GM12873 (cell line): Measurements from ENCODE around the gene CLCN2.

Experiments
- TF ChIP-seq, protein P1 (sequence below): IDR thresholded peaks from 2 replicates; pipeline ENCODE4 v1.5.1; 2012; ENCODE audit warnings: low read depth, mild to moderate bottlenecking, moderate library complexity, low read length, control low read depth; ENCODE audit not compliant: insufficient read depth; ENCODE audit errors: missing control alignments

The CLCN2 gene

GRCh38 chr3:184384342-184384741, 22.9 kb upstream of the CLCN2 start:
- TF ChIP-seq, protein P1, sequence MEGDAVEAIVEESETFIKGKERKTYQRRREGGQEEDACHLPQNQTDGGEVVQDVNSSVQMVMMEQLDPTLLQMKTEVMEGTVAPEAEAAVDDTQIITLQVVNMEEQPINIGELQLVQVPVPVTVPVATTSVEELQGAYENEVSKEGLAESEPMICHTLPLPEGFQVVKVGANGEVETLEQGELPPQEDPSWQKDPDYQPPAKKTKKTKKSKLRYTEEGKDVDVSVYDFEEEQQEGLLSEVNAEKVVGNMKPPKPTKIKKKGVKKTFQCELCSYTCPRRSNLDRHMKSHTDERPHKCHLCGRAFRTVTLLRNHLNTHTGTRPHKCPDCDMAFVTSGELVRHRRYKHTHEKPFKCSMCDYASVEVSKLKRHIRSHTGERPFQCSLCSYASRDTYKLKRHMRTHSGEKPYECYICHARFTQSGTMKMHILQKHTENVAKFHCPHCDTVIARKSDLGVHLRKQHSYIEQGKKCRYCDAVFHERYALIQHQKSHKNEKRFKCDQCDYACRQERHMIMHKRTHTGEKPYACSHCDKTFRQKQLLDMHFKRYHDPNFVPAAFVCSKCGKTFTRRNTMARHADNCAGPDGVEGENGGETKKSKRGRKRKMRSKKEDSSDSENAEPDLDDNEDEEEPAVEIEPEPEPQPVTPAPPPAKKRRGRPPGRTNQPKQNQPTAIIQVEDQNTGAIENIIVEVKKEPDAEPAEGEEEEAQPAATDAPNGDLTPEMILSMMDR = no peak

DNA sequence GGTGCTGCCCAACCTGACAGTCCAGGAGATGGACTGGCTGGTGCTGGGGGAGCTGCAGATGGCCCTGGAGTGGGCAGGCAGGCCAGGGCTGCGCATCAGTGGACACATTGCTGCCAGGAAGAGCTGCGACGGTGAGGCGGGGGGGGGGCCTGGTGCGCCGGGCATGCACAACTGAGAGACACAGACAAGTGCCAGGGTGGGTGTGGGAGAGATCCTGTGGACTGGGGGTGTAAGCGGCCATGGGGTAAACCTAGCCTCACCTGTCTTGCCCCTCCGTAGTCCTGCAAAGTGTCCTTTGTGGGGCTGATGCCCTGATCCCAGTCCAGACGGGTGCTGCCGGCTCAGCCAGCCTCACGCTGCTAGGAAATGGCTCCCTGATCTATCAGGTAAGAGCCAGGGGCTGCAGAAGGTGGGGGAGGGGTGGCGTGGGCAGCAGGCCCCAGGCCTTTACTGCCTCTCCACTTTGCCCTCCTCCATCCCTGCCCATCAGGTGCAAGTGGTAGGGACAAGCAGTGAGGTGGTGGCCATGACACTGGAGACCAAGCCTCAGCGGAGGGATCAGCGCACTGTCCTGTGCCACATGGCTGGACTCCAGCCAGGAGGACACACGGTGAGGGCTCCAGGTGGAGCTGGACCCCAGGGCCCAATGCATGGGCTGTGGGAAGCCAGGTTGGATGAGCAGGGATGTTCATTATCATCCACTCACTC, 21.8 kb upstream of the CLCN2 start:
- TF ChIP-seq, protein P1 = no peak

GRCh38 chr3:184382326-184383032, 21.1 kb upstream of the CLCN2 start:
- TF ChIP-seq, protein P1 = no peak

GRCh38 chr3:184381261-184382224, 20.1 kb upstream of the CLCN2 start:
- TF ChIP-seq, protein P1 = no peak

DNA sequence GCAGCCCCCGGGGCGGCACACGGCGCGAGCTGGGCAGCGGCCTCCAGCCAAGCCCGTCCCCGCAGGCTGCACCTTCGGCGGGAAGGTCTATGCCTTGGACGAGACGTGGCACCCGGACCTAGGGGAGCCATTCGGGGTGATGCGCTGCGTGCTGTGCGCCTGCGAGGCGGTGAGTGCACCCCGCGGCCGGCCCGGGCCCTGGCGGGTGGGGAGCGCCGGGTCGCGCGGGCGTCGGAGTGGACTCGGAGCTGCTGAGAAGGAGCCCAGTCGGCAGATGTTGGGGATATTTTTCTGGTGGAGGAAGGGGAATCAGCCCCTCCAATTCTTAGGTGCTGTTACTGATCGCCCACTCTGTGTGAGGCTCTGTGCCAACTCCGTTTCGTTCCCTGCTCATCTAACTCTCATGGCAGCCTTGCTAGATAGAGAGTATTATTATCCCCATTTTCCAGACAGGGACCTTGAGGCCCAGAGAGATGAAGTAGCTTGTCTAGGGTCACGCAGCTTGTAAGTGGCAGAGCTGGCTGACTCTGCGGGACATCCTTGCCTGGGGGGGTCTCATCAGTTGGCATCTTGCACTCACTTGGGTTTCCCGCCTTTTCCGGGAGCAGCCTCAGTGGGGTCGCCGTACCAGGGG, 19.3 kb upstream of the CLCN2 start:
- TF ChIP-seq, protein P1 = no peak

DNA sequence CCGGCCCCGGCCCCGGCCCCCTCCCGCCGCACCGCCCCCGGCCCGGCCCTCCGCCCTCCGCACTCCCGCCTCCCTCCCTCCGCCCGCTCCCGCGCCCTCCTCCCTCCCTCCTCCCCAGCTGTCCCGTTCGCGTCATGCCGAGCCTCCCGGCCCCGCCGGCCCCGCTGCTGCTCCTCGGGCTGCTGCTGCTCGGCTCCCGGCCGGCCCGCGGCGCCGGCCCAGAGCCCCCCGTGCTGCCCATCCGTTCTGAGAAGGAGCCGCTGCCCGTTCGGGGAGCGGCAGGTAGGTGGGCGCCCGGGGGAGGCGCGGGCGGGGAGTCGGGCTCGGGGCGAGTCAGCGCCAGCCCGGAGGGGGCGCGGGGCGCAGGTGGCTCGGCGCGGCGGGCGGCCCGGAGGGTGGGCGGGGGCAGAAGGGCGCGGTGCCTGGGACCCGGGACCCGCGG, 18.8 kb upstream of the CLCN2 start:
- TF ChIP-seq, protein P1 = no peak
